Measurements from ENCODE around the gene ICAM5. TPM values are rescaled to one million over a fixed set of nuclear protein-coding genes. Genes with fewer than 3 reads are reported as not detected.

The ICAM5 gene
- total and polyA plus RNA-seq, 9 of the 15 experiments (the other 6 are each of a cell fraction or from before 2014, with no cell fraction given), result 0.10 to 114 (median 13.7) TPM

- TF ChIP-seq, protein P1, sequence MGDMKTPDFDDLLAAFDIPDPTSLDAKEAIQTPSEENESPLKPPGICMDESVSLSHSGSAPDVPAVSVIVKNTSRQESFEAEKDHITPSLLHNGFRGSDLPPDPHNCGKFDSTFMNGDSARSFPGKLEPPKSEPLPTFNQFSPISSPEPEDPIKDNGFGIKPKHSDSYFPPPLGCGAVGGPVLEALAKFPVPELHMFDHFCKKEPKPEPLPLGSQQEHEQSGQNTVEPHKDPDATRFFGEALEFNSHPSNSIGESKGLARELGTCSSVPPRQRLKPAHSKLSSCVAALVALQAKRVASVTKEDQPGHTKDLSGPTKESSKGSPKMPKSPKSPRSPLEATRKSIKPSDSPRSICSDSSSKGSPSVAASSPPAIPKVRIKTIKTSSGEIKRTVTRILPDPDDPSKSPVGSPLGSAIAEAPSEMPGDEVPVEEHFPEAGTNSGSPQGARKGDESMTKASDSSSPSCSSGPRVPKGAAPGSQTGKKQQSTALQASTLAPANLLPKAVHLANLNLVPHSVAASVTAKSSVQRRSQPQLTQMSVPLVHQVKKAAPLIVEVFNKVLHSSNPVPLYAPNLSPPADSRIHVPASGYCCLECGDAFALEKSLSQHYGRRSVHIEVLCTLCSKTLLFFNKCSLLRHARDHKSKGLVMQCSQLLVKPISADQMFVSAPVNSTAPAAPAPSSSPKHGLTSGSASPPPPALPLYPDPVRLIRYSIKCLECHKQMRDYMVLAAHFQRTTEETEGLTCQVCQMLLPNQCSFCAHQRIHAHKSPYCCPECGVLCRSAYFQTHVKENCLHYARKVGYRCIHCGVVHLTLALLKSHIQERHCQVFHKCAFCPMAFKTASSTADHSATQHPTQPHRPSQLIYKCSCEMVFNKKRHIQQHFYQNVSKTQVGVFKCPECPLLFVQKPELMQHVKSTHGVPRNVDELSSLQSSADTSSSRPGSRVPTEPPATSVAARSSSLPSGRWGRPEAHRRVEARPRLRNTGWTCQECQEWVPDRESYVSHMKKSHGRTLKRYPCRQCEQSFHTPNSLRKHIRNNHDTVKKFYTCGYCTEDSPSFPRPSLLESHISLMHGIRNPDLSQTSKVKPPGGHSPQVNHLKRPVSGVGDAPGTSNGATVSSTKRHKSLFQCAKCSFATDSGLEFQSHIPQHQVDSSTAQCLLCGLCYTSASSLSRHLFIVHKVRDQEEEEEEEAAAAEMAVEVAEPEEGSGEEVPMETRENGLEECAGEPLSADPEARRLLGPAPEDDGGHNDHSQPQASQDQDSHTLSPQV (IDR thresholded peaks at IDR 0.05), result peak; percentile 88
- TF ChIP-seq BRCA1 (IDR thresholded peaks at IDR 0.05) (no peak), BRCA1 (CRISPR knock-in tag; IDR thresholded peaks at IDR 0.05) (peak; percentile 91; the same call in 1 of the 2 replicates), ZBTB8A (IDR thresholded peaks at IDR 0.05; ENCODE audit: partially characterized antibody) (no peak), NCOA4 (IDR thresholded peaks at IDR 0.05; ENCODE audit: partially characterized antibody) (no peak), CHD1 (IDR thresholded peaks at IDR 0.05; ENCODE audit: low read length) (no peak), ELF2 (CRISPR knock-in tag; IDR thresholded peaks at IDR 0.05) (peak; percentile 71; the same call in 1 of the 2 replicates), ZNF668 (CRISPR knock-in tag; IDR thresholded peaks at IDR 0.05) (no peak), MCM7 (IDR thresholded peaks at IDR 0.05) (no peak), KAT7 (CRISPR knock-in tag; IDR thresholded peaks at IDR 0.05; ENCODE audit: borderline replicate concordance) (0 out of 2 replicates have a peak, but pooled peaks have one; percentile 6), HBP1 (CRISPR knock-in tag; IDR thresholded peaks at IDR 0.05) (peak; percentile 3; the same call in 1 of the 2 replicates), YY1 (IDR thresholded peaks at IDR 0.05; ENCODE audit: borderline replicate concordance in 1 of 3, control insufficient read depth in 1 of 3, extremely low read depth in 1 of 3, insufficient read depth in 3 of 3, insufficient read length in 1 of 3, insufficient replicate concordance in 2 of 3, low read depth in 1 of 3, low read length in 2 of 3) (peak in 2 of 3 experiments; percentile 51 to 76), TAF1 (IDR thresholded peaks at IDR 0.05; ENCODE audit: control insufficient read depth, extremely low read depth, insufficient read depth, low read length, severe bottlenecking) (peak; percentile 13), POLR2H (tag; IDR thresholded peaks at IDR 0.05; ENCODE audit: low read depth) (peak; percentile 45; the same call in 1 of the 2 replicates), ZNF584 (CRISPR knock-in tag; IDR thresholded peaks at IDR 0.05; ENCODE audit: low read depth) (no peak)
- TF ChIP-seq, protein P2, sequence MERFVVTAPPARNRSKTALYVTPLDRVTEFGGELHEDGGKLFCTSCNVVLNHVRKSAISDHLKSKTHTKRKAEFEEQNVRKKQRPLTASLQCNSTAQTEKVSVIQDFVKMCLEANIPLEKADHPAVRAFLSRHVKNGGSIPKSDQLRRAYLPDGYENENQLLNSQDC (CRISPR knock-in tag; IDR thresholded peaks at IDR 0.05), result 0 out of 2 replicates have a peak, but pooled peaks have one; percentile 2
- TF ChIP-seq, protein P3, sequence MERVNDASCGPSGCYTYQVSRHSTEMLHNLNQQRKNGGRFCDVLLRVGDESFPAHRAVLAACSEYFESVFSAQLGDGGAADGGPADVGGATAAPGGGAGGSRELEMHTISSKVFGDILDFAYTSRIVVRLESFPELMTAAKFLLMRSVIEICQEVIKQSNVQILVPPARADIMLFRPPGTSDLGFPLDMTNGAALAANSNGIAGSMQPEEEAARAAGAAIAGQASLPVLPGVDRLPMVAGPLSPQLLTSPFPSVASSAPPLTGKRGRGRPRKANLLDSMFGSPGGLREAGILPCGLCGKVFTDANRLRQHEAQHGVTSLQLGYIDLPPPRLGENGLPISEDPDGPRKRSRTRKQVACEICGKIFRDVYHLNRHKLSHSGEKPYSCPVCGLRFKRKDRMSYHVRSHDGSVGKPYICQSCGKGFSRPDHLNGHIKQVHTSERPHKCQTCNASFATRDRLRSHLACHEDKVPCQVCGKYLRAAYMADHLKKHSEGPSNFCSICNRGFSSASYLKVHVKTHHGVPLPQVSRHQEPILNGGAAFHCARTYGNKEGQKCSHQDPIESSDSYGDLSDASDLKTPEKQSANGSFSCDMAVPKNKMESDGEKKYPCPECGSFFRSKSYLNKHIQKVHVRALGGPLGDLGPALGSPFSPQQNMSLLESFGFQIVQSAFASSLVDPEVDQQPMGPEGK (CRISPR knock-in tag; IDR thresholded peaks at IDR 0.05; ENCODE audit: borderline replicate concordance), result no peak
Observed at GRCh38 chr19:10289167-10289835, 451 bp upstream of the ICAM5 start (continued).

Data from K562 (cell line).